GM23338 (cell line): ENCODE results near the gene CSNK2B.

ENCODE experiments used
- CTCF ChIP-seq, 2 experiments: fragments of 200-600 bp in 1 of 2; sonication (generic) in 1 of 2; conservative IDR thresholded peaks; 2 replicates each; pipeline versions ENCODE4 v1.5.1 to v1.6.1; 2016 to 2017; ENCODE audit warnings: antibody characterized with exemption in 2 of 2, low read depth in 2 of 2, mild to moderate bottlenecking in 2 of 2, moderate library complexity in 1 of 2
- EZH2 ChIP-seq: fragments of 200-600 bp; sonication (generic); IDR thresholded peaks from one replicate; pipeline ENCODE4 v1.8.0; 2017; ENCODE audit warnings: antibody characterized with exemption, mild to moderate bottlenecking, low read depth; ENCODE audit not compliant: unreplicated experiment
- POLR2AphosphoS5 ChIP-seq: IDR thresholded peaks from 2 replicates; pipeline ENCODE4 v1.6.1; 2016; ENCODE audit warnings: antibody characterized with exemption, low read depth
- REST ChIP-seq: IDR thresholded peaks from one replicate; pipeline ENCODE4 v1.6.1; 2018; ENCODE audit warnings: antibody characterized with exemption; ENCODE audit not compliant: unreplicated experiment

- no peak for TF ChIP-seq REST
- TF ChIP-seq CTCF (conservative IDR thresholded peaks at IDR 0.05; ENCODE audit: low read depth in 2 of 2): no peak
- no peak for TF ChIP-seq POLR2AphosphoS5
- TF ChIP-seq EZH2: no peak
Observed at GRCh38 chr6:31693535-31693934, 27.7 kb downstream of the CSNK2B start.
